ENCODE results near the gene EVX1. TPM values are rescaled to one million over a fixed set of nuclear protein-coding genes. Genes with fewer than 3 reads are reported as not detected.

EVX1 gene
- total RNA-seq, 1 donor from 2014 or later, result not detected

Other genes starting within 250 kb of the EVX1 start
- 0.41 and 0.50 TPM in 2 replicates for gene HOXA1, start 146.8 kb upstream of the EVX1 start, total RNA-seq
- not detected in 2 replicates for gene HOXA2, start 140.1 kb upstream of the EVX1 start, total RNA-seq
- 0.16 TPM in 1 of 2 replicates, not detected in the other for gene HOXA4, start 112.0 kb upstream of the EVX1 start, total RNA-seq
- not detected in 2 replicates for gene HOXA5, start 99.1 kb upstream of the EVX1 start, total RNA-seq
- gene HOXA6, start 95.0 kb upstream of the EVX1 start, total RNA-seq, result not detected in 2 replicates
- 0.34 TPM in 1 of 2 replicates, not detected in the other for gene HOXA3, start 90.2 kb upstream of the EVX1 start, total RNA-seq
- gene HOXA7, start 86.1 kb upstream of the EVX1 start, total RNA-seq, result not detected in 2 replicates
- gene HOXA9, start 77.3 kb upstream of the EVX1 start, total RNA-seq, result not detected in 2 replicates
- gene HOXA10, start 68.5 kb upstream of the EVX1 start, total RNA-seq, result 0.11 TPM in 1 of 2 replicates, not detected in the other
- gene HOXA11, start 57.6 kb upstream of the EVX1 start, total RNA-seq, result not detected in 2 replicates
- not detected in 2 replicates for gene HOXA13, start 42.7 kb upstream of the EVX1 start, total RNA-seq